RPMI8226 (cell line): ENCODE measurements around the gene SMURF1.
"Not testable (repeated sequence)": the region's sequence is repeated elsewhere in the genome, so short reads cannot be mapped to it uniquely, and the experiment has no call there.

Experiments used
- DNase-seq: peaks from one replicate; pipeline ENCODE4 v3.0.0-alpha.2; 2015

SMURF1 gene

DNA sequence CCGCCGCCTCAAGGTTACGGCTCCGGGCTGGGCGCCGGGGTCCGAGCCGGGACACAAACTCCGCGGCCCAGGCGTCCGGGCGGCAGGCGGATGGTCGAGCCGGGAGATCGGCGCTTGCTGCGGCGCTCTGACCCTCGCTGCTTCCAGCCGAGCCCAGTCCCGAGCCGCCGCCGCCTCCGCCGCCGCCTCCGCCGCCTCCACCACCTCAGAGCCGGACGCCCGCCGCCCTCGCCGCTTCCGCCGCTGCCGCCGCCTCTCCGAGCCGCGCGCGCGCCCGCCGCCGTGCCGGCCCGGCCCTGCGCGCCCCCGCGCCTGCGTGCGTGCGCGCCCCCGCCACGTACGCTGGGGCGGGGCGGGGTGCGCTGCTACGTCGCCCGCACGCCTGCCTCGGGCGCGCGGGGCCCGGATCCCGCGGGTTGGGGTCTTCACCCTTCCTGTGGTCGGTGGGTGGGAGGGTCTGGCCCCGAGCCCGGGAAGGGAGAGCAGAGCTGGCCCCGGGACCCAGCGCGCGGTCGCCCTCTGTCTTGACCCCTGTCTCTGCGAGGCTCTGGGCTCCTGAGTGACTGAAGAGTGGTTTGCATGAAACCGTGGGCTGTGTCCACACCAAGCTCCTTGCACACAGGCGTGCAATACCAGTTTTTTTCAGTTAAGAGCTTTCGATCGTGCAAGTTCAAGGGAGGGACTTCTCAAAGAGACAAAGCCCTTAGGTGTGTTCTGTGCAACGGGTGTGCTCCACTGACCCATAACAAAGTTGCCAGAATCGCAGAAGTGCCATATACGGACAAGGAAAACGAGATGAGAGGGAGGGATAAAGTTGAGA lies at the start of gene SMURF1:
Gene SMURF1, minus strand, starts transcription at position 256 of the 820 bp plus-strand sequence. CDS start 328 bp downstream, outside the sequence.
- DNase-seq, result peak; percentile 91

- DNase-seq, result no peak
Measured at GRCh38 chr7:99191869-99192596, 48.1 kb upstream of the SMURF1 start.

- DNase-seq, result no peak
Measured at GRCh38 chr7:99190359-99191009, 46.6 kb upstream of the SMURF1 start.

- no peak for DNase-seq
Measured at GRCh38 chr7:99189222-99189621, 45.3 kb upstream of the SMURF1 start.

DNA sequence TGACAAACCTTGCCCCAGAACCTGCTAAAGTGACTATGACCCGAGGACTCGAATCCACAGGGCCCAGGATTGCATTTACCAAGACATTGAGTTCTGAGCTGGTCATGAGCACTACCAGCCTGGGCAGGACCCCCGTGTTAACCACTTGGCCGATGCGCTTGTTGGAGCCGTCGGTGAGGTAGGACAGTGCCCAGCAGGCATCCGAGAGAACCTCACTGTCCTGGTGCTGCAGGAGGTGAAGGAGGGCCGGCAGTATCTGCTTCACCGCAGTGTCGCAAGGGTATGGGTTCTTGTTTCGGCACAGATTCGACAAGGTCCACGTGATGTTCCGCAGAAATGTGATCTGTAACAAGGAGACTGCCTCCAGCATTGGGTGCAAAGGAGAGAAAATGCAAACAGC lies 44.3 kb upstream of the SMURF1 start:
- DNase-seq, result no peak

- no peak for DNase-seq
Measured at GRCh38 chr7:99184532-99185218, 40.8 kb upstream of the SMURF1 start.

- DNase-seq, result no peak
Measured at GRCh38 chr7:99180067-99180650, 36.3 kb upstream of the SMURF1 start.

GRCh38 chr7:99177165-99177564 lies 33.3 kb upstream of the SMURF1 start:
- DNase-seq, result no peak

DNA sequence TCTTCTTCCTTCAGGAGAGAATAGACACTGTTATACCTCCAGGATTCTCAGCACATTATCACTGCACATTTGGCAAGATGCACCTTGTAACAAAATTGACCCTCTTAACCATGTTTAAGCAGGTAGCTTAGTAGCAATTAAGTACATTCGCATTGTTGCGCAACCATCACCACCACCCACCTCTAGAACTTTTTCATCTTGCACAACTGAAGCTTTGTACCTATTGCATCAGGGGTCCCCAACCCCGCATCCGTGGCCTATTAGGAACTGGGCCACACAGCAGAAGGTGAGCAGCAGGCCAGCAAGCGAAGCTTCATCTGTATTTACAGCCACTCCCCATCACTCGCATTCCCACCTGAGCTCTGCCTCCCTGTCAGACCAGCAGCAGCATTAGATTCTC lies 29.9 kb upstream of the SMURF1 start:
- no peak for DNase-seq

- no peak for DNase-seq
Measured at GRCh38 chr7:99171731-99172130, 27.8 kb upstream of the SMURF1 start.

GRCh38 chr7:99170730-99171074 lies 26.8 kb upstream of the SMURF1 start:
- no peak for DNase-seq

- DNase-seq, result no peak
Measured at GRCh38 chr7:99170065-99170729, 26.3 kb upstream of the SMURF1 start.

GRCh38 chr7:99167072-99167471 lies 23.2 kb upstream of the SMURF1 start:
- no peak for DNase-seq

GRCh38 chr7:99165816-99166215 lies 21.9 kb upstream of the SMURF1 start:
- DNase-seq, result no peak

GRCh38 chr7:99163669-99164068 lies 19.8 kb upstream of the SMURF1 start:
- DNase-seq, result not testable (repeated sequence)

GRCh38 chr7:99156649-99157048 lies 12.7 kb upstream of the SMURF1 start:
- no peak for DNase-seq

DNA sequence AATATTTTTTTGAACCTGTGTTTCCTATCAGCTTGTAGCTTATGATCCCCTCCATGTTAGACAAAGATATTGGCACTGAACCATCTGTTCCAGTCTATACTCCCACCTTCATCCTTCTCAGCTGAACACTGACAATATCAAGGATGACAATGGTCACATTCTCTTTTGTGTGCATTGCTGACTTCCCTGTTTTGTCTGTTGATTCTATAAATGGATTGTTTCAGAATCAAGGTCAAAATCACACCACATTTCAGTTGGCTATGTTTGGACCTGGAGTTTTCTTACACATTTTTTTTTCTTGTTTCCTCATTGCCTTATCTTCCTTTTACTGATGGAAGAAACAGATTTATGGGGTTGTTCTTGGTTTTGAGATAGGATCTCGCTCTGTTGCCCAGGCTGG lies 11.3 kb upstream of the SMURF1 start:
- DNase-seq, result no peak

- no peak for DNase-seq
Measured at GRCh38 chr7:99146979-99147378, 3.1 kb upstream of the SMURF1 start.

GRCh38 chr7:99143521-99143852 lies 421 bp downstream of the SMURF1 start:
- DNase-seq, result no peak

- peak; percentile 90 for DNase-seq
Measured at GRCh38 chr7:99142727-99143520, 984 bp downstream of the SMURF1 start.
